ENCODE data around the gene ERCC5. TPM values are rescaled to one million over a fixed set of nuclear protein-coding genes. Genes with fewer than 3 reads are reported as not detected.

The ERCC5 gene
- total RNA-seq, 1 donor from 2014 or later = 59.6 TPM

DNA sequence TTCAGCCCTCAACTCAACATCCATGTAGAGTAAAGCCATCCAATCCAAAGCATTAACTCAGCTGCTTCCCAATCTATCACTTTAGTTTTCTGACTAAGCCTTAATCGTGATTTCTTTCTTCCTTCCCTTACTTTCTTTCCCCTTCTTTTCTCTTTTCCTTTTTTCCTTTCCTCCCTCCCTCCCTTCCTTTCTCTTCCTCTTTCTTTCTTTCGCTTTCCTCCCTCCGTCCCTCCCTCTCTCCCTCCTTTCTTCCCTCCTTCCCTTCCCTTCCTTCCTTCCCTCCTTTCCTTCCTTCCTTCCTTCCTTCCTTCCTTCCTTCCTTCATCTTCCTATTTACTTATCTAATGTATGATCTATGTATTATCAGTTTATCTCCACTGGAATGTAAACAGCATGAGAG lies 71.2 kb downstream of the ERCC5 start:
- DNase-seq (ENCODE audit: low spot score) = no peak

DNA sequence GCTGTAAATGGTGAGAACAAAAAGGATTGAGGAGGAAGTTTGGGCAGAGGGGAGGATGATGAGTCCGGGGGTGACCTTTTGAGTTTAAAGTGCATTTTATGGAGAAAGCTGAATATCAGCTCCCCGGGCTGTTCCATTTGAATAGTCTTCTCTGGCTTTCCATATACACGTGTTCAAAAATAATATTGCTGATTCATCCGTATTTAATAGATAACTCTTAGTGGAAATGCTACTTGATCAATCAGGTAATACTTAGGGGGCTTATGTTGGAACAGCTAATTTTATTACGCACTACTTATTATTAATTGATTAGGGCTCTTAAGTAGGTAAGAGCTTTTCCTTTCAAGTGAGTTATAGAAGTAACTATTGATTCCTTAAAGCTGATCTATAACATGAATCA lies 76.4 kb downstream of the ERCC5 start:
- no peak for DNase-seq (ENCODE audit: low spot score)

Other genes starting within 250 kb of the ERCC5 start
- gene TPP2, start 249.0 kb upstream of the ERCC5 start, total RNA-seq = 37.6 TPM
- 0.52 TPM for gene METTL21C, start 151.0 kb upstream of the ERCC5 start, total RNA-seq
- gene TEX30, start 72.2 kb upstream of the ERCC5 start, total RNA-seq = 7.2 TPM
- gene POGLUT2, start 47.1 kb upstream of the ERCC5 start, total RNA-seq = 6.4 TPM
- gene BIVM, start 46.9 kb upstream of the ERCC5 start, total RNA-seq = 23.8 TPM
- gene SLC10A2, start 220.4 kb downstream of the ERCC5 start, total RNA-seq = 5.2 TPM